Measurements from ENCODE around the gene TADA2B.
"Not testable (repeated sequence)": the region's sequence is repeated elsewhere in the genome, so short reads cannot be mapped to it uniquely, and the experiment has no call there.

Gene TADA2B

GRCh38 chr4:7074426-7074825, 31.3 kb downstream of the TADA2B start:
- ATAC-seq (replicated peaks) (no peak), DNase-seq (no peak)
- H3K4me3 Mint-ChIP-seq: no peak overlapping the region
- peaks cover 6 to 7% of the 10 kb centered on the region in 2 donors for H3K4me1 Mint-ChIP-seq (ENCODE audit: low read depth in 2 of 2)
- H3K36me3 Mint-ChIP-seq (ENCODE audit: insufficient read depth): peaks cover 6% of the 10 kb centered on the region
- H3K27me3 Mint-ChIP-seq: peaks cover 0 to 5% of the 10 kb centered on the region in 2 donors
- no peaks in the 10 kb centered on the region for H3K9me3 Mint-ChIP-seq
- no peak overlapping the region for H3K27ac Mint-ChIP-seq

GRCh38 chr4:7075962-7076695, 33.0 kb downstream of the TADA2B start:
- Mint-ChIP-seq H3K27me3 (peaks cover 11 to 21% of the 10 kb centered on the region in 2 donors), H3K27ac (no peak overlapping the region), H3K9me3 (no peaks in the 10 kb centered on the region), H3K4me3 (no peak overlapping the region), H3K4me1 (ENCODE audit: low read depth in 2 of 2) (peaks cover 0 to under 1% of the 10 kb centered on the region in 2 donors), H3K36me3 (ENCODE audit: insufficient read depth) (peaks cover under 1% of the 10 kb centered on the region)
- ATAC-seq (replicated peaks) (no peak), DNase-seq (no peak)

- H3K27me3 Mint-ChIP-seq: peaks cover 11 to 21% of the 10 kb centered on the region in 2 donors
- DNase-seq (no peak), ATAC-seq (replicated peaks) (no peak)
- no peaks in the 10 kb centered on the region for H3K36me3 Mint-ChIP-seq (ENCODE audit: insufficient read depth)
- no peaks in the 10 kb centered on the region for H3K9me3 Mint-ChIP-seq
- no peak overlapping the region for H3K4me3 Mint-ChIP-seq
- H3K4me1 Mint-ChIP-seq (ENCODE audit: low read depth in 2 of 2): no peaks in the 10 kb centered on the region
- no peak overlapping the region for H3K27ac Mint-ChIP-seq
These were observed 33.5 kb downstream of the TADA2B start for GRCh38 chr4:7076696-7077082.

- no peaks in the 10 kb centered on the region for H3K4me1 Mint-ChIP-seq (ENCODE audit: low read depth in 2 of 2)
- ATAC-seq (replicated peaks): no peak
- H3K36me3 Mint-ChIP-seq (ENCODE audit: insufficient read depth): no peaks in the 10 kb centered on the region
- DNase-seq: no peak
- peaks cover 11 to 21% of the 10 kb centered on the region in 2 donors for H3K27me3 Mint-ChIP-seq
- no peak overlapping the region for H3K27ac Mint-ChIP-seq
- no peak overlapping the region for H3K4me3 Mint-ChIP-seq
- no peaks in the 10 kb centered on the region for H3K9me3 Mint-ChIP-seq
These were observed 34.2 kb downstream of the TADA2B start for GRCh38 chr4:7077371-7077770.

- Mint-ChIP-seq H3K36me3 (ENCODE audit: insufficient read depth) (no peaks in the 10 kb centered on the region), H3K27ac (no peak overlapping the region), H3K9me3 (no peaks in the 10 kb centered on the region), H3K4me1 (ENCODE audit: low read depth in 2 of 2) (no peaks in the 10 kb centered on the region), H3K4me3 (no peak overlapping the region), H3K27me3 (peaks cover 16 to 27% of the 10 kb centered on the region in 2 donors)
- ATAC-seq (replicated peaks) (no peak), DNase-seq (no peak)
These were observed 34.9 kb downstream of the TADA2B start for GRCh38 chr4:7078025-7078424.

GRCh38 chr4:7079483-7079882, 36.3 kb downstream of the TADA2B start:
- not testable (repeated sequence) for H3K4me1 Mint-ChIP-seq (ENCODE audit: low read depth in 2 of 2); H3K36me3 Mint-ChIP-seq (ENCODE audit: insufficient read depth); DNase-seq; ATAC-seq (replicated peaks); H3K9me3 Mint-ChIP-seq; H3K27ac Mint-ChIP-seq; H3K4me3 Mint-ChIP-seq
- H3K27me3 Mint-ChIP-seq: peaks cover 24 to 41% of the 10 kb centered on the region in 2 donors

- peaks cover 28 to 46% of the 10 kb centered on the region in 2 donors for H3K27me3 Mint-ChIP-seq
- not testable (repeated sequence) for H3K4me1 Mint-ChIP-seq (ENCODE audit: low read depth in 2 of 2); DNase-seq; H3K27ac Mint-ChIP-seq; ATAC-seq (replicated peaks); H3K9me3 Mint-ChIP-seq; H3K4me3 Mint-ChIP-seq; H3K36me3 Mint-ChIP-seq (ENCODE audit: insufficient read depth)
These were observed 36.7 kb downstream of the TADA2B start for GRCh38 chr4:7079909-7080308.

GRCh38 chr4:7083597-7084563, 40.7 kb downstream of the TADA2B start:
- no peak overlapping the region for H3K27ac Mint-ChIP-seq
- DNase-seq (no peak), ATAC-seq (replicated peaks) (no peak)
- H3K9me3 Mint-ChIP-seq: no peaks in the 10 kb centered on the region
- peaks cover 36 to 59% of the 10 kb centered on the region in 2 donors for H3K27me3 Mint-ChIP-seq
- peaks cover 0 to 2% of the 10 kb centered on the region in 2 donors for H3K4me1 Mint-ChIP-seq (ENCODE audit: low read depth in 2 of 2)
- no peaks in the 10 kb centered on the region for H3K36me3 Mint-ChIP-seq (ENCODE audit: insufficient read depth)
- no peak overlapping the region for H3K4me3 Mint-ChIP-seq

GRCh38 chr4:7084564-7084961, 41.4 kb downstream of the TADA2B start:
- H3K27ac Mint-ChIP-seq; H3K36me3 Mint-ChIP-seq (ENCODE audit: insufficient read depth); H3K9me3 Mint-ChIP-seq; H3K4me3 Mint-ChIP-seq; DNase-seq; H3K4me1 Mint-ChIP-seq (ENCODE audit: low read depth in 2 of 2); ATAC-seq (replicated peaks): not testable (repeated sequence)
- peaks cover 39 to 60% of the 10 kb centered on the region in 2 donors for H3K27me3 Mint-ChIP-seq

- peaks cover 0 to 2% of the 10 kb centered on the region in 2 donors for H3K4me1 Mint-ChIP-seq (ENCODE audit: low read depth in 2 of 2)
- H3K36me3 Mint-ChIP-seq (ENCODE audit: insufficient read depth): no peaks in the 10 kb centered on the region
- ATAC-seq (replicated peaks) (no peak), DNase-seq (no peak)
- no peak overlapping the region for H3K4me3 Mint-ChIP-seq
- H3K9me3 Mint-ChIP-seq: no peaks in the 10 kb centered on the region
- H3K27me3 Mint-ChIP-seq: peaks cover 34 to 60% of the 10 kb centered on the region in 2 donors
- H3K27ac Mint-ChIP-seq: no peak overlapping the region
These were observed 43.2 kb downstream of the TADA2B start for GRCh38 chr4:7086384-7086783.

- no peak for DNase-seq
- Mint-ChIP-seq H3K9me3 (no peaks in the 10 kb centered on the region), H3K27ac (no peak overlapping the region), H3K4me3 (no peak overlapping the region), H3K27me3 (peaks cover 34 to 63% of the 10 kb centered on the region in 2 donors), H3K4me1 (ENCODE audit: low read depth in 2 of 2) (peaks cover 0 to 2% of the 10 kb centered on the region in 2 donors), H3K36me3 (ENCODE audit: insufficient read depth) (no peaks in the 10 kb centered on the region)
- ATAC-seq (replicated peaks): no peak
These were observed 43.9 kb downstream of the TADA2B start for GRCh38 chr4:7087036-7087435.

- peaks cover 0 to under 1% of the 10 kb centered on the region in 2 donors for H3K4me1 Mint-ChIP-seq (ENCODE audit: low read depth in 2 of 2)
- H3K36me3 Mint-ChIP-seq (ENCODE audit: insufficient read depth): no peaks in the 10 kb centered on the region
These were observed 46.2 kb downstream of the TADA2B start for GRCh38 chr4:7089213-7089986.

GRCh38 chr4:7092026-7092425, 48.9 kb downstream of the TADA2B start:
- no peaks in the 10 kb centered on the region for H3K9me3 Mint-ChIP-seq
- ATAC-seq (replicated peaks) (no peak), DNase-seq (no peak)
- no peak overlapping the region for H3K4me3 Mint-ChIP-seq
- H3K36me3 Mint-ChIP-seq (ENCODE audit: insufficient read depth): no peaks in the 10 kb centered on the region
- H3K27me3 Mint-ChIP-seq: peaks cover 29 to 72% of the 10 kb centered on the region in 2 donors
- no peaks in the 10 kb centered on the region for H3K4me1 Mint-ChIP-seq (ENCODE audit: low read depth in 2 of 2)
- no peak overlapping the region for H3K27ac Mint-ChIP-seq

More at GRCh38 chr4:7089213-7089986, 46.2 kb downstream of the TADA2B start:
- DNase-seq (no peak), ATAC-seq (replicated peaks) (no peak)
- Mint-ChIP-seq H3K27ac (no peak overlapping the region), H3K9me3 (no peaks in the 10 kb centered on the region), H3K4me3 (no peak overlapping the region), H3K27me3 (peaks cover 36 to 62% of the 10 kb centered on the region in 2 donors)
